NCI-H446 (cell line): Measurements from ENCODE around the gene HDAC4.

Experiments used
- DNase-seq, 2 experiments: peaks; one replicate each; lab custom pipeline; 2025; lab: John Stamatoyannopoulos, UW

HDAC4 gene

GRCh38 chr2:239141021-239141760 lies 259.6 kb downstream of the HDAC4 start:
- DNase-seq = no peak

GRCh38 chr2:239140346-239141020 lies 260.3 kb downstream of the HDAC4 start:
- DNase-seq = no peak

GRCh38 chr2:239139566-239139965 lies 261.3 kb downstream of the HDAC4 start:
- no peak for DNase-seq

GRCh38 chr2:239139101-239139500 lies 261.7 kb downstream of the HDAC4 start:
- no peak for DNase-seq

GRCh38 chr2:239138610-239139009 lies 262.2 kb downstream of the HDAC4 start:
- DNase-seq = no peak

- DNase-seq = no peak
Measured at GRCh38 chr2:239137898-239138283, 262.9 kb downstream of the HDAC4 start.

GRCh38 chr2:239137165-239137897 lies 263.5 kb downstream of the HDAC4 start:
- DNase-seq = no peak

- no peak for DNase-seq
Measured at GRCh38 chr2:239136762-239137161, 264.1 kb downstream of the HDAC4 start.

GRCh38 chr2:239136203-239136602 lies 264.6 kb downstream of the HDAC4 start:
- no peak for DNase-seq

GRCh38 chr2:239135531-239135930 lies 265.3 kb downstream of the HDAC4 start:
- DNase-seq = no peak

- DNase-seq = no peak
Measured at GRCh38 chr2:239133945-239134570, 266.8 kb downstream of the HDAC4 start.

GRCh38 chr2:239132786-239133185 lies 268.0 kb downstream of the HDAC4 start:
- no peak for DNase-seq

GRCh38 chr2:239132156-239132709 lies 268.6 kb downstream of the HDAC4 start:
- no peak for DNase-seq

GRCh38 chr2:239131521-239131920 lies 269.3 kb downstream of the HDAC4 start:
- no peak for DNase-seq

GRCh38 chr2:239130786-239131325 lies 270.0 kb downstream of the HDAC4 start:
- no peak for DNase-seq

- DNase-seq = no peak
Measured at GRCh38 chr2:239130041-239130440, 270.8 kb downstream of the HDAC4 start.

GRCh38 chr2:239129147-239129920 lies 271.5 kb downstream of the HDAC4 start:
- no peak for DNase-seq

- no peak for DNase-seq
Measured at GRCh38 chr2:239128706-239129105, 272.1 kb downstream of the HDAC4 start.

GRCh38 chr2:239127513-239127912 lies 273.3 kb downstream of the HDAC4 start:
- no peak for DNase-seq

- no peak for DNase-seq
Measured at GRCh38 chr2:239125726-239126675, 274.8 kb downstream of the HDAC4 start.
